Progenitor cell of endocrine pancreas (in vitro differentiated cells): ENCODE data around the gene SLC7A14. TPM values are rescaled to one million over a fixed set of nuclear protein-coding genes. Genes with fewer than 3 reads are reported as not detected.

Experiments used
- DNase-seq: peaks from one replicate; pipeline ENCODE4 v3.0.0; 2021; ENCODE audit warnings: low spot score; ENCODE audit not compliant: unreplicated experiment
- H3K27ac Mint-ChIP-seq: 2 replicates; pipeline ENCODE4 v1.8.0; 2021; ENCODE audit warnings: mild to moderate bottlenecking, moderate library complexity, mixed read lengths
- H3K27me3 Mint-ChIP-seq: 2 replicates; pipeline ENCODE4 v1.8.0; 2021; ENCODE audit warnings: mixed read lengths
- H3K36me3 Mint-ChIP-seq: 2 replicates; pipeline ENCODE4 v1.8.0; 2022; ENCODE audit warnings: mixed read lengths; ENCODE audit not compliant: insufficient read depth
- H3K4me1 Mint-ChIP-seq: 2 replicates; pipeline ENCODE4 v1.8.0; 2021; ENCODE audit warnings: low read depth, mixed read lengths
- H3K4me3 Mint-ChIP-seq: 2 replicates; pipeline ENCODE4 v1.8.0; 2021; ENCODE audit warnings: low read depth, mild to moderate bottlenecking, moderate library complexity, mixed read lengths
- H3K9me3 Mint-ChIP-seq: 2 replicates; pipeline ENCODE4 v1.8.0; 2021; ENCODE audit warnings: low read depth, mixed read lengths
- total RNA-seq: library from RNA; stranded (reverse); gene quantifications from 2 replicates; pipeline ENCODE4 v1.2.1, GENCODE V29; 2021
- TF ChIP-seq, protein P1 (sequence below): fragments of 200-600 bp; sonication (generic); IDR thresholded peaks from one replicate; pipeline ENCODE4 v1.5.0; 2021; ENCODE audit warnings: antibody characterized with exemption, mild to moderate bottlenecking; ENCODE audit not compliant: unreplicated experiment

Gene SLC7A14
- total RNA-seq, 1 donor from 2014 or later: 1.2 TPM

DNA sequence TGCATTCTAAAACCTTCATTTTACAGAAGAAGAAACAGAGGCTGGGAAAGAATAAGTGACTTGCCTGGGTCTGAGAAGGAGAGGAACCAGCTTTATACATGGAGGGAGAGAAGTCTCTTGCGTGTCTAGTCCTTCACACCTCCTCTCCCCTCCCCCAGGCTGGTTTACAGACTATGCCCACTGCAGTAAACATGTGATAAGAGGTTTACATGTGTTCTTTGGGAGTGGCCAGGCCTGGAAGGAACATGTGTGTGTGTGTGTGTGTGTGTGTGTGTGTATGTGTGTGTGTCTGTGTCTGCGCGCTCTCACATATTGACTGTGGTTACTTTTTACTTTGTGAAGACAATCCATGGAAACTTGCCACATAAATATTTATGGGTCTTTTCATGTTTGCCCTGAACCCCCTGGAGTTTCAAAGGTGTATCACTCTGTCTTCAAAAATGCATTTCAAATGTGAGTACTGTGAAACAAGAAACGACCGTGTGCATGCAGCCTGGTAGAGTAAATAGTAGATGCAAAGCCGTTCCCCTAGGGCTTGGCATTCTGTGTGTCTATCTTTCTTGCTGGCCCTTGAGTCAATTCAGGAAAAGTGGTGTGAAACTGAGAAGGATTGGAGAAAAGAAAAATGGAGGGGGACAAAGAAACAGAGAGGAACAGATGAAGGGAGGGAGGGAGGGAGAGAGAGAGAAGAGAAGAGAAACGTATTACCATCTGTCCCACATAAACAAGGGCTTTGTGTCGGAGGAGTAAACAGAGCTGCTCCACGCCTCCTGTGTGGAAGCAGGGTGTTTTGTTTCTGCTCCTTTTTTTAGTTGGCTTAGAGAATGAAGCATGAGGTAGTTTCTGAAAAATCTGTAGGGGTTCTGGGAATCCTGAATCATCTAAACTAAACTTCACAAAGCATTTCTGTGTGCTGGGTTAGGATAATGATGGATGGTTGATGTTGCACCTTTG, 115.5 kb downstream of the SLC7A14 start:
- Mint-ChIP-seq H3K27me3 (peaks cover 15% of the 10 kb centered on the region), H3K9me3 (no peaks in the 10 kb centered on the region), H3K27ac (no peak overlapping the region), H3K4me3 (no peak overlapping the region), H3K4me1 (peaks cover 35% of the 10 kb centered on the region), H3K36me3 (no peaks in the 10 kb centered on the region)
- DNase-seq: no peak
- TF ChIP-seq, protein P1, sequence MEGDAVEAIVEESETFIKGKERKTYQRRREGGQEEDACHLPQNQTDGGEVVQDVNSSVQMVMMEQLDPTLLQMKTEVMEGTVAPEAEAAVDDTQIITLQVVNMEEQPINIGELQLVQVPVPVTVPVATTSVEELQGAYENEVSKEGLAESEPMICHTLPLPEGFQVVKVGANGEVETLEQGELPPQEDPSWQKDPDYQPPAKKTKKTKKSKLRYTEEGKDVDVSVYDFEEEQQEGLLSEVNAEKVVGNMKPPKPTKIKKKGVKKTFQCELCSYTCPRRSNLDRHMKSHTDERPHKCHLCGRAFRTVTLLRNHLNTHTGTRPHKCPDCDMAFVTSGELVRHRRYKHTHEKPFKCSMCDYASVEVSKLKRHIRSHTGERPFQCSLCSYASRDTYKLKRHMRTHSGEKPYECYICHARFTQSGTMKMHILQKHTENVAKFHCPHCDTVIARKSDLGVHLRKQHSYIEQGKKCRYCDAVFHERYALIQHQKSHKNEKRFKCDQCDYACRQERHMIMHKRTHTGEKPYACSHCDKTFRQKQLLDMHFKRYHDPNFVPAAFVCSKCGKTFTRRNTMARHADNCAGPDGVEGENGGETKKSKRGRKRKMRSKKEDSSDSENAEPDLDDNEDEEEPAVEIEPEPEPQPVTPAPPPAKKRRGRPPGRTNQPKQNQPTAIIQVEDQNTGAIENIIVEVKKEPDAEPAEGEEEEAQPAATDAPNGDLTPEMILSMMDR: no peak

DNA sequence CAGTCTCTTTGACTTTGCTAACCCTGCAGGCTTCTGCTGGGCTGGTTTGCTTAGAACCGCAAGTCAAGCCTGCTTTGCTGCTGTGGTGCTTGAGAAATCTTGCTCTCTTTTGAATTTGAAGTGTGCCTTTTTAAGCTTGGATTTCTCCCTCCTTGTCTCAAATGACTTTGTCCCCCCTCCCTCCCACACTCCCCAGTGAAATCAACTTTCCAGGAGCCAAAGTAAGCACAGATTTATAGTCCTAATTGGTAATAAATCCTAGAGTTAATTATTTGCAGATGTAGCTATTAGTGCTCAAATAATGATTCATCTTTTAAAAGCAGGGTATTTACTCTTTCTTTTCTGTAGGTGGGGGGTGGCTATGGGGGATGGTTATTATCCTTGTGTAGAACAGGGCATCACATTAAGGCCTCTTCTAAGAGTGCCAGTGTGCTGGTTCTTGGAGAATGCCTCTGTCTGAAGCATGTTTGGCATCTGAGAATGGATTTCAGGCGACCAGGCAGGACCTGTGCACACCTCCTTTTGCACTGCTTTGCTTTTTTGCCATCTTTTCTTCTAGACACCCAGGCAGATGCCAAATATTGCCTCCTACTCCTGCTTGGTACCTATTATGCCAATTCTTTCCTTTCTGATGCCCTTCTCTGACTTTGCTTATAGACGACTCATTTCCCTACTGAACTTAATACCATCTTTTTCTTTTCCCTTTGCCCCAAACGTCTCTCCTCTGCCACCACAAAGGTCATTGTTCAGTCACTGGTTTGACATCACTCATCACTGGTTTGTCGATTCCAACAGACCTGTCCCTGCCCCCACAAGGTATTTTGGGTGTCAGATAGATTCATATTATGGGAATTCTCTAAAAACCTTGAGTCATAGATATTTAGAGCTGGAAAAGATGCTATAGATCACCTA, 116.5 kb downstream of the SLC7A14 start:
- Mint-ChIP-seq H3K4me3 (no peak overlapping the region), H3K27ac (no peak overlapping the region), H3K4me1 (peaks cover 35% of the 10 kb centered on the region), H3K9me3 (no peaks in the 10 kb centered on the region), H3K36me3 (no peaks in the 10 kb centered on the region), H3K27me3 (peaks cover 12% of the 10 kb centered on the region)
- TF ChIP-seq, protein P1: no peak
- no peak for DNase-seq

DNA sequence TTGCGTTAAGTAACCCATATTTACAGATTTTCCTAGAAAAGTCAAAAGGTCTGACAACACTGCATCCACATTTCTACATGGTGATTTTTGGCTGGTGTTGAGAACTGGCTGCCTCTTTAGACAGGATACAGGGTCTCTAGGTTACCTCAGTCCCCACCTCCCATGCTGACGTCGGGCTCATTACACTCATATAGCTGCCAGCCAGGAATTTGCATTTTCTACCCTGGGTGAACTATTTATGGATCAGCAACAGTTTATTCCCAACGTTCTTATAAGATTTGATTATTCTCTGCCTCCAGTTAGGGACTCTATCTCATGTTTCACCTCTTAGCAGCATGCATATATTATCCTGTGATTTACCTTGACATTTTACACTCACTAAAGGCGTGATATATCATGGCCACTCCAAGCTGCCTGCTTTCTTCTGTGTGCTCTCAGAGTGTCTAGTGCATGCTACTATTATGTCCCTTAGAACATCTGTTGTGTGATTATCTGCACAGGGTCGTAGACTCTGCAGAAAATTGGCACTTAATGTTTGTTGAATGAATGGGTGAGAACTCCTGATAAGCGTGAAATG, 118.2 kb downstream of the SLC7A14 start:
- H3K36me3 Mint-ChIP-seq: no peaks in the 10 kb centered on the region
- peaks cover 42% of the 10 kb centered on the region for H3K4me1 Mint-ChIP-seq
- TF ChIP-seq, protein P1: no peak
- DNase-seq: no peak
- H3K27me3 Mint-ChIP-seq: peaks cover 10% of the 10 kb centered on the region
- no peak overlapping the region for H3K27ac Mint-ChIP-seq
- H3K4me3 Mint-ChIP-seq: no peak overlapping the region
- H3K9me3 Mint-ChIP-seq: no peaks in the 10 kb centered on the region

DNA sequence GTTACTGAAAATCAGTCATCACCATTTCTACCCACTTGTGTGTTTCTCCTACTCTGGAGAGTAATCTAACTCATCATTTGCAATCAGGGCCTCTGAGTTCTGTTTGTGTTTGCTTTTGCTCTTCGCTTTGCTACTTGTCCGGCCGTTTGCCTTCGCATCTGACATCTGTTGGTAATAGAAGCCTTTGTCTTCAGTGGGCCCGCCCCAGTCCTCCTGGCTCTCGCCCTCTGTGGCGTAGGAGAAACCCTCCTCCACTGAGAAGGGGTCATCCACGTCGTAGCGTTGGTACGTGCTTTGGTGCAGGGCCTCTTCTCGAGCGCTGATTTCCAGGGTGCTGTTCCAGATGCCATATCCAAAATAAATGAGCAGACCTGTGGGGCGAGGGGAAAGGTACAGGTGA, 118.9 kb downstream of the SLC7A14 start:
- no peak for DNase-seq
- Mint-ChIP-seq H3K27me3 (peaks cover 12% of the 10 kb centered on the region), H3K4me3 (no peak overlapping the region), H3K36me3 (no peaks in the 10 kb centered on the region), H3K9me3 (no peaks in the 10 kb centered on the region), H3K27ac (no peak overlapping the region), H3K4me1 (peaks cover 44% of the 10 kb centered on the region)
- TF ChIP-seq, protein P1: no peak

DNA sequence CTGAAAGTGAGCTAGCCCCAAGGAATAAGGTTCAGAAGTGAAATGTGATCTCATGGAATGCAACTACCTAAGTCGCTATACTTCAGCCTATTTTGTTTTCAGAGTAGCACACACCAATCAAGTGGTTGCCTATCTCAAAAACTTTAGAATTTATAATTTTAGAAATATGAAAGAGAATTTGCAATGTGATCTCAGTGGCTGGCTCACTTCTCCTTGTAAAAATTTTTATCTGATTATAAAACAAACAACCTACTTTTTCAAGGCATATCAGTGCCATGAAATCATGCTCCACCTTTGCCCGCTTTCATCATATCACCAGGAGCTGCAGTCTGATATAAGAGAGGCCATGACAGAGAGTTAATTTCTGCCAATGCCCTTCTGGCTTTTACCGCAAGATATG, 119.9 kb downstream of the SLC7A14 start:
- no peaks in the 10 kb centered on the region for H3K9me3 Mint-ChIP-seq
- peaks cover 15% of the 10 kb centered on the region for H3K27me3 Mint-ChIP-seq
- DNase-seq: no peak
- no peak overlapping the region for H3K4me3 Mint-ChIP-seq
- no peaks in the 10 kb centered on the region for H3K36me3 Mint-ChIP-seq
- H3K4me1 Mint-ChIP-seq: peaks cover 42% of the 10 kb centered on the region
- H3K27ac Mint-ChIP-seq: no peak overlapping the region
- TF ChIP-seq, protein P1: no peak
